Stimulated activated effector memory CD8-positive, alpha-beta T cell treated with anti-CD3 and anti-CD28 coated beads, Interleukin-12 subunit alpha, Interleukin-12 subunit beta, amount 100 ng/mL, for 72 hours (primary cell): ENCODE data around the gene PARD3B.

Experiments used
- ATAC-seq: fragments of 150-1000 bp; cut with Tn5 transposase; 2 replicates; pipeline ENCODE4 v1.10.0; 2021
- DNase-seq, 2 donors: peaks; one replicate each; pipeline ENCODE4 v3.0.0; 2021 to 2022; ENCODE audit warnings: low spot score in 2 of 2
- H3K27ac Mint-ChIP-seq: one replicate; pipeline ENCODE4 v1.8.0; 2022; ENCODE audit warnings: mild to moderate bottlenecking, mixed read lengths
- H3K36me3 Mint-ChIP-seq: one replicate; pipeline ENCODE4 v1.8.0; 2022; ENCODE audit warnings: mild to moderate bottlenecking, mixed read lengths
- H3K4me1 Mint-ChIP-seq: one replicate; pipeline ENCODE4 v1.8.0; 2022; ENCODE audit warnings: mixed read lengths
- H3K4me3 Mint-ChIP-seq: one replicate; pipeline ENCODE4 v1.8.0; 2022; ENCODE audit warnings: mild to moderate bottlenecking, mixed read lengths
- H3K9me3 Mint-ChIP-seq: one replicate; pipeline ENCODE4 v1.8.0; 2022; ENCODE audit warnings: mixed read lengths

The PARD3B gene

GRCh38 chr2:204898928-204899640 lies 353.8 kb downstream of the PARD3B start:
- peaks cover 15% of the 10 kb centered on the region for H3K9me3 Mint-ChIP-seq
- DNase-seq (no peak), ATAC-seq (no peak)
- H3K36me3 Mint-ChIP-seq = no peaks in the 10 kb centered on the region
- H3K27ac Mint-ChIP-seq = no peak overlapping the region
- no peak overlapping the region for H3K4me3 Mint-ChIP-seq
- no peaks in the 10 kb centered on the region for H3K4me1 Mint-ChIP-seq

- Mint-ChIP-seq H3K4me3 (no peak overlapping the region), H3K27ac (no peak overlapping the region)
- DNase-seq = no peak
These were observed 354.7 kb downstream of the PARD3B start for GRCh38 chr2:204899983-204900382.

GRCh38 chr2:204900487-204900886 lies 355.2 kb downstream of the PARD3B start:
- H3K4me3 Mint-ChIP-seq = no peak overlapping the region
- H3K36me3 Mint-ChIP-seq = no peaks in the 10 kb centered on the region
- DNase-seq (no peak), ATAC-seq (no peak)
- H3K9me3 Mint-ChIP-seq = peaks cover 15% of the 10 kb centered on the region
- no peak overlapping the region for H3K27ac Mint-ChIP-seq
- H3K4me1 Mint-ChIP-seq = no peaks in the 10 kb centered on the region

More at GRCh38 chr2:204899983-204900382, 354.7 kb downstream of the PARD3B start:
- H3K9me3 Mint-ChIP-seq = peaks cover 15% of the 10 kb centered on the region
- no peaks in the 10 kb centered on the region for H3K4me1 Mint-ChIP-seq
- no peak for ATAC-seq
- no peaks in the 10 kb centered on the region for H3K36me3 Mint-ChIP-seq

GRCh38 chr2:204900910-204901309 lies 355.6 kb downstream of the PARD3B start:
- no peak overlapping the region for H3K27ac Mint-ChIP-seq
- DNase-seq (no peak), ATAC-seq (no peak)
- no peaks in the 10 kb centered on the region for H3K36me3 Mint-ChIP-seq
- H3K4me3 Mint-ChIP-seq = no peak overlapping the region
- no peaks in the 10 kb centered on the region for H3K4me1 Mint-ChIP-seq
- peaks cover 15% of the 10 kb centered on the region for H3K9me3 Mint-ChIP-seq

- Mint-ChIP-seq H3K4me1 (no peaks in the 10 kb centered on the region), H3K27ac (no peak overlapping the region), H3K9me3 (peaks cover 15% of the 10 kb centered on the region), H3K36me3 (no peaks in the 10 kb centered on the region), H3K4me3 (no peak overlapping the region)
- ATAC-seq (no peak), DNase-seq (no peak)
These were observed 356.3 kb downstream of the PARD3B start for GRCh38 chr2:204901591-204901990.

- Mint-ChIP-seq H3K4me1 (no peaks in the 10 kb centered on the region), H3K27ac (no peak overlapping the region), H3K36me3 (no peaks in the 10 kb centered on the region), H3K9me3 (peaks cover 4% of the 10 kb centered on the region), H3K4me3 (no peak overlapping the region)
- ATAC-seq = no peak
- no peak for DNase-seq
These were observed 364.5 kb downstream of the PARD3B start for GRCh38 chr2:204909791-204910190.

GRCh38 chr2:204913312-204913711 lies 368.0 kb downstream of the PARD3B start:
- no peak for DNase-seq
- ATAC-seq = no peak

GRCh38 chr2:204913854-204914464 lies 368.7 kb downstream of the PARD3B start:
- ATAC-seq (no peak), DNase-seq (no peak)
- Mint-ChIP-seq H3K4me1 (no peaks in the 10 kb centered on the region), H3K36me3 (no peaks in the 10 kb centered on the region), H3K4me3 (no peak overlapping the region), H3K9me3 (peaks cover 4% of the 10 kb centered on the region), H3K27ac (no peak overlapping the region)

More at GRCh38 chr2:204913312-204913711, 368.0 kb downstream of the PARD3B start:
- Mint-ChIP-seq H3K9me3 (peaks cover 4% of the 10 kb centered on the region), H3K36me3 (no peaks in the 10 kb centered on the region), H3K4me1 (no peaks in the 10 kb centered on the region), H3K27ac (no peak overlapping the region), H3K4me3 (no peak overlapping the region)

GRCh38 chr2:204914708-204915107 lies 369.4 kb downstream of the PARD3B start:
- peaks cover 4% of the 10 kb centered on the region for H3K9me3 Mint-ChIP-seq
- H3K27ac Mint-ChIP-seq = no peak overlapping the region

GRCh38 chr2:204917089-204917701 lies 371.9 kb downstream of the PARD3B start:
- Mint-ChIP-seq H3K9me3 (peaks cover 4% of the 10 kb centered on the region), H3K27ac (no peak overlapping the region), H3K4me1 (no peaks in the 10 kb centered on the region), H3K4me3 (no peak overlapping the region), H3K36me3 (no peaks in the 10 kb centered on the region)
- ATAC-seq (no peak), DNase-seq (no peak)

More at GRCh38 chr2:204914708-204915107, 369.4 kb downstream of the PARD3B start:
- Mint-ChIP-seq H3K36me3 (no peaks in the 10 kb centered on the region), H3K4me3 (no peak overlapping the region), H3K4me1 (no peaks in the 10 kb centered on the region)
- no peak for DNase-seq
- no peak for ATAC-seq

GRCh38 chr2:204920776-204921175 lies 375.5 kb downstream of the PARD3B start:
- ATAC-seq = no peak
- DNase-seq = no peak
- no peaks in the 10 kb centered on the region for H3K4me1 Mint-ChIP-seq
- no peak overlapping the region for H3K4me3 Mint-ChIP-seq
- H3K27ac Mint-ChIP-seq = no peak overlapping the region
- H3K9me3 Mint-ChIP-seq = no peaks in the 10 kb centered on the region
- no peaks in the 10 kb centered on the region for H3K36me3 Mint-ChIP-seq

- no peak for ATAC-seq
- Mint-ChIP-seq H3K4me1 (no peaks in the 10 kb centered on the region), H3K4me3 (no peak overlapping the region), H3K27ac (no peak overlapping the region), H3K36me3 (no peaks in the 10 kb centered on the region), H3K9me3 (no peaks in the 10 kb centered on the region)
- no peak for DNase-seq
These were observed 378.7 kb downstream of the PARD3B start for GRCh38 chr2:204923957-204924356.

GRCh38 chr2:204931562-204931961 lies 386.3 kb downstream of the PARD3B start:
- no peak overlapping the region for H3K27ac Mint-ChIP-seq

GRCh38 chr2:204933735-204934374 lies 388.6 kb downstream of the PARD3B start:
- no peaks in the 10 kb centered on the region for H3K9me3 Mint-ChIP-seq
- ATAC-seq = no peak
- no peak overlapping the region for H3K4me3 Mint-ChIP-seq

More at GRCh38 chr2:204931562-204931961, 386.3 kb downstream of the PARD3B start:
- Mint-ChIP-seq H3K36me3 (no peaks in the 10 kb centered on the region), H3K4me1 (no peaks in the 10 kb centered on the region), H3K4me3 (no peak overlapping the region), H3K9me3 (no peaks in the 10 kb centered on the region)
- DNase-seq (no peak), ATAC-seq (no peak)

GRCh38 chr2:204944927-204945326 lies 399.7 kb downstream of the PARD3B start:
- DNase-seq (no peak), ATAC-seq (no peak)
- peaks cover 16% of the 10 kb centered on the region for H3K9me3 Mint-ChIP-seq
- H3K27ac Mint-ChIP-seq = no peak overlapping the region
- H3K36me3 Mint-ChIP-seq = no peaks in the 10 kb centered on the region
- no peak overlapping the region for H3K4me3 Mint-ChIP-seq
- H3K4me1 Mint-ChIP-seq = peaks cover 6% of the 10 kb centered on the region

More at GRCh38 chr2:204933735-204934374, 388.6 kb downstream of the PARD3B start:
- DNase-seq = no peak
- Mint-ChIP-seq H3K36me3 (no peaks in the 10 kb centered on the region), H3K27ac (no peak overlapping the region), H3K4me1 (no peaks in the 10 kb centered on the region)
